ENCODE measurements around the gene LSM2. TPM values are rescaled to one million over a fixed set of nuclear protein-coding genes. Genes with fewer than 3 reads are reported as not detected.

The LSM2 gene
- total and polyA plus RNA-seq, 9 of the 15 experiments (the other 6 are each of a cell fraction or from before 2014, with no cell fraction given), result 154 to 407 (median 223) TPM

DNA sequence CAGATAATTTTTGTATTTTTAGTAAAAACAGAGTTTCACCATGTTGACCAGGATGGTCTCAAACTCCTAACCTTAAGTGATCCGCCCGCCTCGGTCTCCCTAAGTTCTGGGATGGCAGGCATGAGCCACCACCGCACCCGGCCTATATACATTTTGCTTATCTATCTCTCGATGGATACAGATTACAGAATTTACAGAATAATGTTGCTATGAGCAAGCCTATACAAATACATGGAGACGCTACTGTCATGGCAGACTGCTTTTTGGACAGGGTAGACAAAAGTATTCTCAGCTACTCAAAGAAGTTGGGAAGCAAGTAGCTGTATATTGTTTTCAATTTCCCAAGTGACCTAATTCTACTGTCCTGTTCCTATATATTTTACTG is 6.7 kb upstream of the LSM2 start (continued):
- TF ChIP-seq MAZ (CRISPR knock-in tag; conservative IDR thresholded peaks at IDR 0.05 in 1 of 2, IDR thresholded peaks at IDR 0.05 in 1 of 2) (no peak; a peak in 1 of 4 replicates), RBM34 (IDR thresholded peaks at IDR 0.05; ENCODE audit: borderline replicate concordance, insufficient read depth, low read length) (no peak), CXXC5 (CRISPR knock-in tag; IDR thresholded peaks at IDR 0.05) (0 out of 2 replicates have a peak, but pooled peaks have one; percentile 3), POLR2A (conservative IDR thresholded peaks at IDR 0.05) (no peak), ZBTB8A (IDR thresholded peaks at IDR 0.05; ENCODE audit: partially characterized antibody) (no peak), CAMTA2 (CRISPR knock-in tag; conservative IDR thresholded peaks at IDR 0.05) (no peak), RAD21 (CRISPR knock-in tag; conservative IDR thresholded peaks at IDR 0.05 in 1 of 2, IDR thresholded peaks at IDR 0.05 in 1 of 2) (no peak), ZNF785 (CRISPR knock-in tag; IDR thresholded peaks at IDR 0.05) (no peak), SMARCE1 (IDR thresholded peaks at IDR 0.05) (no peak), ERF (CRISPR knock-in tag; IDR thresholded peaks at IDR 0.05) (no peak), SRSF3 (IDR thresholded peaks at IDR 0.05; ENCODE audit: insufficient read depth, low read length) (no peak), LCOR (CRISPR knock-in tag; IDR thresholded peaks at IDR 0.05) (no peak), OTX1 (CRISPR knock-in tag; IDR thresholded peaks at IDR 0.05) (no peak)
- TF ChIP-seq, protein P1, sequence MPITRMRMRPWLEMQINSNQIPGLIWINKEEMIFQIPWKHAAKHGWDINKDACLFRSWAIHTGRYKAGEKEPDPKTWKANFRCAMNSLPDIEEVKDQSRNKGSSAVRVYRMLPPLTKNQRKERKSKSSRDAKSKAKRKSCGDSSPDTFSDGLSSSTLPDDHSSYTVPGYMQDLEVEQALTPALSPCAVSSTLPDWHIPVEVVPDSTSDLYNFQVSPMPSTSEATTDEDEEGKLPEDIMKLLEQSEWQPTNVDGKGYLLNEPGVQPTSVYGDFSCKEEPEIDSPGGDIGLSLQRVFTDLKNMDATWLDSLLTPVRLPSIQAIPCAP (CRISPR knock-in tag; IDR thresholded peaks at IDR 0.05; ENCODE audit: borderline replicate concordance), result peak; percentile 54; the same call in 1 of the 2 replicates
- TF ChIP-seq, protein P2, sequence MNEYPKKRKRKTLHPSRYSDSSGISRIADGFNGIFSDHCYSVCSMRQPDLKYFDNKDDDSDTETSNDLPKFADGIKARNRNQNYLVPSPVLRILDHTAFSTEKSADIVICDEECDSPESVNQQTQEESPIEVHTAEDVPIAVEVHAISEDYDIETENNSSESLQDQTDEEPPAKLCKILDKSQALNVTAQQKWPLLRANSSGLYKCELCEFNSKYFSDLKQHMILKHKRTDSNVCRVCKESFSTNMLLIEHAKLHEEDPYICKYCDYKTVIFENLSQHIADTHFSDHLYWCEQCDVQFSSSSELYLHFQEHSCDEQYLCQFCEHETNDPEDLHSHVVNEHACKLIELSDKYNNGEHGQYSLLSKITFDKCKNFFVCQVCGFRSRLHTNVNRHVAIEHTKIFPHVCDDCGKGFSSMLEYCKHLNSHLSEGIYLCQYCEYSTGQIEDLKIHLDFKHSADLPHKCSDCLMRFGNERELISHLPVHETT (CRISPR knock-in tag; conservative IDR thresholded peaks at IDR 0.05 in 1 of 2, IDR thresholded peaks at IDR 0.05 in 1 of 2), result peak in 1 of 2 experiments; percentile 67; a peak in 1 of 4 replicates
- TF ChIP-seq, protein P3, sequence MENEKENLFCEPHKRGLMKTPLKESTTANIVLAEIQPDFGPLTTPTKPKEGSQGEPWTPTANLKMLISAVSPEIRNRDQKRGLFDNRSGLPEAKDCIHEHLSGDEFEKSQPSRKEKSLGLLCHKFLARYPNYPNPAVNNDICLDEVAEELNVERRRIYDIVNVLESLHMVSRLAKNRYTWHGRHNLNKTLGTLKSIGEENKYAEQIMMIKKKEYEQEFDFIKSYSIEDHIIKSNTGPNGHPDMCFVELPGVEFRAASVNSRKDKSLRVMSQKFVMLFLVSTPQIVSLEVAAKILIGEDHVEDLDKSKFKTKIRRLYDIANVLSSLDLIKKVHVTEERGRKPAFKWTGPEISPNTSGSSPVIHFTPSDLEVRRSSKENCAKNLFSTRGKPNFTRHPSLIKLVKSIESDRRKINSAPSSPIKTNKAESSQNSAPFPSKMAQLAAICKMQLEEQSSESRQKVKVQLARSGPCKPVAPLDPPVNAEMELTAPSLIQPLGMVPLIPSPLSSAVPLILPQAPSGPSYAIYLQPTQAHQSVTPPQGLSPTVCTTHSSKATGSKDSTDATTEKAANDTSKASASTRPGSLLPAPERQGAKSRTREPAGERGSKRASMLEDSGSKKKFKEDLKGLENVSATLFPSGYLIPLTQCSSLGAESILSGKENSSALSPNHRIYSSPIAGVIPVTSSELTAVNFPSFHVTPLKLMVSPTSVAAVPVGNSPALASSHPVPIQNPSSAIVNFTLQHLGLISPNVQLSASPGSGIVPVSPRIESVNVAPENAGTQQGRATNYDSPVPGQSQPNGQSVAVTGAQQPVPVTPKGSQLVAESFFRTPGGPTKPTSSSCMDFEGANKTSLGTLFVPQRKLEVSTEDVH (IDR thresholded peaks at IDR 0.05; ENCODE audit: low read depth, partially characterized antibody), result no peak
- TF ChIP-seq, protein P4, sequence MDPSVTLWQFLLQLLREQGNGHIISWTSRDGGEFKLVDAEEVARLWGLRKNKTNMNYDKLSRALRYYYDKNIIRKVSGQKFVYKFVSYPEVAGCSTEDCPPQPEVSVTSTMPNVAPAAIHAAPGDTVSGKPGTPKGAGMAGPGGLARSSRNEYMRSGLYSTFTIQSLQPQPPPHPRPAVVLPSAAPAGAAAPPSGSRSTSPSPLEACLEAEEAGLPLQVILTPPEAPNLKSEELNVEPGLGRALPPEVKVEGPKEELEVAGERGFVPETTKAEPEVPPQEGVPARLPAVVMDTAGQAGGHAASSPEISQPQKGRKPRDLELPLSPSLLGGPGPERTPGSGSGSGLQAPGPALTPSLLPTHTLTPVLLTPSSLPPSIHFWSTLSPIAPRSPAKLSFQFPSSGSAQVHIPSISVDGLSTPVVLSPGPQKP (CRISPR knock-in tag; IDR thresholded peaks at IDR 0.05), result no peak
- TF ChIP-seq, protein P5, sequence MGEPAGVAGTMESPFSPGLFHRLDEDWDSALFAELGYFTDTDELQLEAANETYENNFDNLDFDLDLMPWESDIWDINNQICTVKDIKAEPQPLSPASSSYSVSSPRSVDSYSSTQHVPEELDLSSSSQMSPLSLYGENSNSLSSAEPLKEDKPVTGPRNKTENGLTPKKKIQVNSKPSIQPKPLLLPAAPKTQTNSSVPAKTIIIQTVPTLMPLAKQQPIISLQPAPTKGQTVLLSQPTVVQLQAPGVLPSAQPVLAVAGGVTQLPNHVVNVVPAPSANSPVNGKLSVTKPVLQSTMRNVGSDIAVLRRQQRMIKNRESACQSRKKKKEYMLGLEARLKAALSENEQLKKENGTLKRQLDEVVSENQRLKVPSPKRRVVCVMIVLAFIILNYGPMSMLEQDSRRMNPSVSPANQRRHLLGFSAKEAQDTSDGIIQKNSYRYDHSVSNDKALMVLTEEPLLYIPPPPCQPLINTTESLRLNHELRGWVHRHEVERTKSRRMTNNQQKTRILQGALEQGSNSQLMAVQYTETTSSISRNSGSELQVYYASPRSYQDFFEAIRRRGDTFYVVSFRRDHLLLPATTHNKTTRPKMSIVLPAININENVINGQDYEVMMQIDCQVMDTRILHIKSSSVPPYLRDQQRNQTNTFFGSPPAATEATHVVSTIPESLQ (CRISPR knock-in tag; IDR thresholded peaks at IDR 0.05), result no peak
